GM23338 (cell line): ENCODE data around the gene OR56A5. TPM values are rescaled to one million over a fixed set of nuclear protein-coding genes. Genes with fewer than 3 reads are reported as not detected.

ENCODE experiments used
- ATAC-seq: fragments of 200-7000 bp; cut with Tn5 transposase; 3 replicates; pipeline ENCODE4 v1.9.1; 2020
- DNase-seq: peaks from one replicate; pipeline ENCODE4 v3.0.0-alpha.2; 2015; ENCODE audit warnings: low spot score
- H2AFZ ChIP-seq: fragments of 200-600 bp; sonication (generic); 2 replicates; pipeline ENCODE4 v1.8.0; 2016; ENCODE audit warnings: antibody characterized with exemption, mild to moderate bottlenecking, moderate library complexity
- H3F3A ChIP-seq: fragments of 200-600 bp; sonication (generic); replicated peaks from 2 replicates; pipeline ENCODE4 v1.8.0; 2017; ENCODE audit warnings: antibody characterized with exemption, mixed run types, low read depth
- H3K27ac ChIP-seq: fragments of 200-600 bp; sonication (generic); 2 replicates; pipeline ENCODE4 v1.6.1; 2016; ENCODE audit warnings: low read depth
- H3K27me3 ChIP-seq: fragments of 200-600 bp; sonication (generic); 2 replicates; pipeline ENCODE4 v1.8.0; 2016; ENCODE audit warnings: mild to moderate bottlenecking, mixed run types, moderate library complexity; ENCODE audit not compliant: insufficient read depth
- H3K36me3 ChIP-seq: fragments of 200-600 bp; sonication (generic); 2 replicates; pipeline ENCODE4 v1.8.0; 2016; ENCODE audit warnings: mild to moderate bottlenecking; ENCODE audit not compliant: insufficient read depth
- H3K4me1 ChIP-seq: fragments of 200-600 bp; sonication (generic); 2 replicates; pipeline ENCODE4 v1.8.0; 2016; ENCODE audit warnings: mild to moderate bottlenecking, moderate library complexity; ENCODE audit not compliant: insufficient read depth
- H3K4me2 ChIP-seq: fragments of 200-600 bp; sonication (generic); 2 replicates; pipeline ENCODE4 v1.7.1; 2017; ENCODE audit warnings: mixed run types
- H3K4me3 ChIP-seq: fragments of 200-600 bp; sonication (generic); 2 replicates; pipeline ENCODE4 v1.6.1; 2016; ENCODE audit warnings: mixed run types
- H3K79me2 ChIP-seq: fragments of 200-600 bp; sonication (generic); replicated peaks from 2 replicates; pipeline ENCODE4 v1.8.0; 2017; ENCODE audit warnings: mild to moderate bottlenecking; ENCODE audit not compliant: insufficient read depth
- H3K9me2 ChIP-seq: fragments of 200-600 bp; sonication (generic); 2 replicates; pipeline ENCODE4 v1.8.0; 2017; ENCODE audit not compliant: insufficient read depth
- H4K20me1 ChIP-seq: fragments of 200-600 bp; sonication (generic); replicated peaks from 2 replicates; pipeline ENCODE4 v1.8.0; 2017; ENCODE audit warnings: mild to moderate bottlenecking; ENCODE audit not compliant: insufficient read depth
- H3K27ac Mint-ChIP-seq: 2 replicates; pipeline ENCODE4 v1.8.0; 2020; ENCODE audit warnings: inconsistent platforms, mild to moderate bottlenecking, moderate library complexity, mixed read lengths
- H3K27me3 Mint-ChIP-seq: 3 replicates; pipeline ENCODE4 v1.8.0; 2022; ENCODE audit warnings: low read depth, mild to moderate bottlenecking, moderate library complexity, mixed read lengths, inconsistent platforms; ENCODE audit not compliant: insufficient read depth, poor library complexity
- H3K36me3 Mint-ChIP-seq: 3 replicates; pipeline ENCODE4 v1.8.0; 2021; ENCODE audit warnings: low read depth, mild to moderate bottlenecking, inconsistent platforms, moderate library complexity, mixed read lengths
- H3K4me1 Mint-ChIP-seq: 3 replicates; pipeline ENCODE4 v1.8.0; 2020; ENCODE audit warnings: mild to moderate bottlenecking, inconsistent platforms, mixed read lengths
- H3K4me3 Mint-ChIP-seq: 3 replicates; pipeline ENCODE4 v1.8.0; 2021; ENCODE audit warnings: moderate library complexity, mild to moderate bottlenecking, inconsistent platforms, mixed read lengths
- H3K9me3 Mint-ChIP-seq: 3 replicates; pipeline ENCODE4 v1.8.0; 2020; ENCODE audit warnings: moderate library complexity, mild to moderate bottlenecking, inconsistent platforms, mixed read lengths
- CREB1 ChIP-seq: fragments of 250-450 bp; sonication (Bioruptor Pico); IDR thresholded peaks from 2 replicates; pipeline ENCODE4 v1.5.0; 2020; ENCODE audit warnings: low read depth, mild to moderate bottlenecking, moderate library complexity
- EZH2phosphoT487 ChIP-seq: fragments of 200-600 bp; sonication (generic); IDR thresholded peaks from one replicate; pipeline ENCODE4 v1.8.1; 2018; ENCODE audit warnings: antibody characterized with exemption; ENCODE audit not compliant: unreplicated experiment
- JUNB ChIP-seq: IDR thresholded peaks from one replicate; pipeline ENCODE4 v1.6.1; 2016; ENCODE audit warnings: antibody characterized with exemption; ENCODE audit not compliant: unreplicated experiment
- NANOG ChIP-seq: IDR thresholded peaks from 2 replicates; pipeline ENCODE4 v1.6.1; 2016; ENCODE audit warnings: antibody characterized with exemption, borderline replicate concordance
- POLR2AphosphoS5 ChIP-seq: IDR thresholded peaks from 2 replicates; pipeline ENCODE4 v1.6.1; 2016; ENCODE audit warnings: antibody characterized with exemption, low read depth
- ZNF114 ChIP-seq: fragments of 250-450 bp; sonication (Bioruptor Pico); IDR thresholded peaks from 2 replicates; pipeline ENCODE4 v1.5.0; 2020; ENCODE audit warnings: mild to moderate bottlenecking, moderate library complexity
- ZNF331 ChIP-seq: fragments of 250-450 bp; sonication (Bioruptor Pico); IDR thresholded peaks from 2 replicates; pipeline ENCODE4 v1.5.0; 2020; ENCODE audit warnings: low read depth, mild to moderate bottlenecking, moderate library complexity
- polyA plus RNA-seq: library from polyadenylated mRNA; unstranded; fragments of >200 nt; fragmentation: Nextera tagmentation; extraction: Ambion mirVana; gene quantifications from 2 replicates; pipeline ENCODE4 v1.2.1, GENCODE V29; 2016
- total RNA-seq: library from RNA; depleted of rRNA; stranded (reverse); fragments of >200 nt; shearing (Covaris generic); gene quantifications from 2 replicates; pipeline ENCODE4 v1.2.3, GENCODE V29; 2014
- TF ChIP-seq, protein P1 (sequence below): IDR thresholded peaks from 2 replicates; pipeline ENCODE4 v1.6.1; 2016; ENCODE audit warnings: antibody characterized with exemption
- TF ChIP-seq, protein P2 (sequence below): IDR thresholded peaks from one replicate; pipeline ENCODE4 v1.6.1; 2018; ENCODE audit warnings: antibody characterized with exemption; ENCODE audit not compliant: unreplicated experiment
- TF ChIP-seq, protein P3 (sequence below), 2 experiments: fragments of 200-600 bp in 1 of 2; sonication (generic) in 1 of 2; conservative IDR thresholded peaks; 2 replicates each; pipeline versions ENCODE4 v1.5.1 to v1.6.1; 2016 to 2017; ENCODE audit warnings: antibody characterized with exemption in 2 of 2, low read depth in 2 of 2, mild to moderate bottlenecking in 2 of 2, moderate library complexity in 1 of 2
- TF ChIP-seq, protein P4 (sequence below): fragments of 250-450 bp; sonication (Bioruptor Pico); IDR thresholded peaks from 2 replicates; pipeline ENCODE4 v1.5.0; 2020; ENCODE audit warnings: mild to moderate bottlenecking, moderate library complexity

The OR56A5 gene
- total and polyA plus RNA-seq, 2 experiments from 2014 or later: not detected

DNA sequence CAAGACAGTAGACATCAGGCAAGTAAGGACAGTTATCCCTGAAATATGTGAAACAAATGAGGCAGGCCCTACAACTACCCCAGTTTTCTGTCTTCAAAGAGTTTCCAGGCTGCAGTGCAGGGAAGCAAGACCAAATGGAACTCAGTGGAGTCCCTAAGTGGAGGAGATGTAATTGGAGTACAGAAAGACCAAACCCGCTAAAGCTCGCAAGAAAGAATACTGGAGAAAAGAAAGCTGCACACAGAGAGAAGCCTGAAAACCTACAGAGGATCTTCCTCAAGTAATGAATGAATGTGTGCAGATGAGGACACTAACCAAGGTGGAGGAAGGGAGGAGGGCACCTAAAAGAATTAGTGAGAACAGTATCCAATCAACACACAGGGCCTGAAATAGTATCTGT lies 27.5 kb downstream of the OR56A5 start (continued):
- TF ChIP-seq, protein P1, sequence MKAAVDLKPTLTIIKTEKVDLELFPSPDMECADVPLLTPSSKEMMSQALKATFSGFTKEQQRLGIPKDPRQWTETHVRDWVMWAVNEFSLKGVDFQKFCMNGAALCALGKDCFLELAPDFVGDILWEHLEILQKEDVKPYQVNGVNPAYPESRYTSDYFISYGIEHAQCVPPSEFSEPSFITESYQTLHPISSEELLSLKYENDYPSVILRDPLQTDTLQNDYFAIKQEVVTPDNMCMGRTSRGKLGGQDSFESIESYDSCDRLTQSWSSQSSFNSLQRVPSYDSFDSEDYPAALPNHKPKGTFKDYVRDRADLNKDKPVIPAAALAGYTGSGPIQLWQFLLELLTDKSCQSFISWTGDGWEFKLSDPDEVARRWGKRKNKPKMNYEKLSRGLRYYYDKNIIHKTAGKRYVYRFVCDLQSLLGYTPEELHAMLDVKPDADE: no peak

DNA sequence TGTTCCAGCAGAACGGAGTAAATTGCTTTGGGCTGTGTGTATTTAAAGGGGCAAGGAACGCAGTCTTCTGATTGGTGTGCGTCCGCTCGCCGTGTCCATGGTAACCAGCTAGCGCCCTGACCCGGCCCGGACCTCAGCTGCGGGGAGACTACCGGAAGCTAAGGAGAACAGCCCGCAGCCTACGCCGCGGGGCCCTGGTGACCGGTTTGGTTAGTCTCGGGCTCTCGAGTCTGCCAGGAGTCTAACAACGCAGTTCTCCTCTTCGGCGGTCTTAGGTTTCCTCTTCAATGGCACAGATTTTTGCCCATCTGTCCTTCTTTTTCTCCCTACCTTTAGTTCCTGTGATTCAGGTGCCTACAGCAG lies 29.7 kb downstream of the OR56A5 start:
- Histone ChIP-seq H3K36me3 (no peaks in the 10 kb centered on the region), H3K27me3 (no peaks in the 10 kb centered on the region), H2AFZ (no peak overlapping the region), H3K4me2 (no peak overlapping the region), H3K27ac (no peak overlapping the region), H3F3A (no peaks in the 10 kb centered on the region), H3K4me3 (no peak overlapping the region), H3K9me2 (no peaks in the 10 kb centered on the region), H3K79me2 (no peaks in the 10 kb centered on the region), H4K20me1 (no peaks in the 10 kb centered on the region), H3K4me1 (no peaks in the 10 kb centered on the region)
- no peak for ATAC-seq
- Mint-ChIP-seq H3K4me3 (no peak overlapping the region), H3K9me3 (peaks cover 32% of the 10 kb centered on the region), H3K4me1 (no peaks in the 10 kb centered on the region; the same call in 2 of the 3 replicates), H3K27ac (no peak overlapping the region), H3K36me3 (peaks cover 13% of the 10 kb centered on the region), H3K27me3 (peaks cover 1% of the 10 kb centered on the region)
- DNase-seq: peak; percentile 6
- TF ChIP-seq EZH2phosphoT487: no peak
- no peak for TF ChIP-seq POLR2AphosphoS5
- TF ChIP-seq, protein P2, sequence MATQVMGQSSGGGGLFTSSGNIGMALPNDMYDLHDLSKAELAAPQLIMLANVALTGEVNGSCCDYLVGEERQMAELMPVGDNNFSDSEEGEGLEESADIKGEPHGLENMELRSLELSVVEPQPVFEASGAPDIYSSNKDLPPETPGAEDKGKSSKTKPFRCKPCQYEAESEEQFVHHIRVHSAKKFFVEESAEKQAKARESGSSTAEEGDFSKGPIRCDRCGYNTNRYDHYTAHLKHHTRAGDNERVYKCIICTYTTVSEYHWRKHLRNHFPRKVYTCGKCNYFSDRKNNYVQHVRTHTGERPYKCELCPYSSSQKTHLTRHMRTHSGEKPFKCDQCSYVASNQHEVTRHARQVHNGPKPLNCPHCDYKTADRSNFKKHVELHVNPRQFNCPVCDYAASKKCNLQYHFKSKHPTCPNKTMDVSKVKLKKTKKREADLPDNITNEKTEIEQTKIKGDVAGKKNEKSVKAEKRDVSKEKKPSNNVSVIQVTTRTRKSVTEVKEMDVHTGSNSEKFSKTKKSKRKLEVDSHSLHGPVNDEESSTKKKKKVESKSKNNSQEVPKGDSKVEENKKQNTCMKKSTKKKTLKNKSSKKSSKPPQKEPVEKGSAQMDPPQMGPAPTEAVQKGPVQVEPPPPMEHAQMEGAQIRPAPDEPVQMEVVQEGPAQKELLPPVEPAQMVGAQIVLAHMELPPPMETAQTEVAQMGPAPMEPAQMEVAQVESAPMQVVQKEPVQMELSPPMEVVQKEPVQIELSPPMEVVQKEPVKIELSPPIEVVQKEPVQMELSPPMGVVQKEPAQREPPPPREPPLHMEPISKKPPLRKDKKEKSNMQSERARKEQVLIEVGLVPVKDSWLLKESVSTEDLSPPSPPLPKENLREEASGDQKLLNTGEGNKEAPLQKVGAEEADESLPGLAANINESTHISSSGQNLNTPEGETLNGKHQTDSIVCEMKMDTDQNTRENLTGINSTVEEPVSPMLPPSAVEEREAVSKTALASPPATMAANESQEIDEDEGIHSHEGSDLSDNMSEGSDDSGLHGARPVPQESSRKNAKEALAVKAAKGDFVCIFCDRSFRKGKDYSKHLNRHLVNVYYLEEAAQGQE: no peak
- TF ChIP-seq, protein P3, sequence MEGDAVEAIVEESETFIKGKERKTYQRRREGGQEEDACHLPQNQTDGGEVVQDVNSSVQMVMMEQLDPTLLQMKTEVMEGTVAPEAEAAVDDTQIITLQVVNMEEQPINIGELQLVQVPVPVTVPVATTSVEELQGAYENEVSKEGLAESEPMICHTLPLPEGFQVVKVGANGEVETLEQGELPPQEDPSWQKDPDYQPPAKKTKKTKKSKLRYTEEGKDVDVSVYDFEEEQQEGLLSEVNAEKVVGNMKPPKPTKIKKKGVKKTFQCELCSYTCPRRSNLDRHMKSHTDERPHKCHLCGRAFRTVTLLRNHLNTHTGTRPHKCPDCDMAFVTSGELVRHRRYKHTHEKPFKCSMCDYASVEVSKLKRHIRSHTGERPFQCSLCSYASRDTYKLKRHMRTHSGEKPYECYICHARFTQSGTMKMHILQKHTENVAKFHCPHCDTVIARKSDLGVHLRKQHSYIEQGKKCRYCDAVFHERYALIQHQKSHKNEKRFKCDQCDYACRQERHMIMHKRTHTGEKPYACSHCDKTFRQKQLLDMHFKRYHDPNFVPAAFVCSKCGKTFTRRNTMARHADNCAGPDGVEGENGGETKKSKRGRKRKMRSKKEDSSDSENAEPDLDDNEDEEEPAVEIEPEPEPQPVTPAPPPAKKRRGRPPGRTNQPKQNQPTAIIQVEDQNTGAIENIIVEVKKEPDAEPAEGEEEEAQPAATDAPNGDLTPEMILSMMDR (conservative IDR thresholded peaks at IDR 0.05; ENCODE audit: low read depth in 2 of 2): no peak
- TF ChIP-seq ZNF331 (CRISPR knock-in tag): no peak
- no peak for TF ChIP-seq ZNF114 (CRISPR knock-in tag)
- TF ChIP-seq JUNB: no peak
- TF ChIP-seq CREB1 (CRISPR knock-in tag): no peak
- TF ChIP-seq, protein P1: no peak
- TF ChIP-seq, protein P4, sequence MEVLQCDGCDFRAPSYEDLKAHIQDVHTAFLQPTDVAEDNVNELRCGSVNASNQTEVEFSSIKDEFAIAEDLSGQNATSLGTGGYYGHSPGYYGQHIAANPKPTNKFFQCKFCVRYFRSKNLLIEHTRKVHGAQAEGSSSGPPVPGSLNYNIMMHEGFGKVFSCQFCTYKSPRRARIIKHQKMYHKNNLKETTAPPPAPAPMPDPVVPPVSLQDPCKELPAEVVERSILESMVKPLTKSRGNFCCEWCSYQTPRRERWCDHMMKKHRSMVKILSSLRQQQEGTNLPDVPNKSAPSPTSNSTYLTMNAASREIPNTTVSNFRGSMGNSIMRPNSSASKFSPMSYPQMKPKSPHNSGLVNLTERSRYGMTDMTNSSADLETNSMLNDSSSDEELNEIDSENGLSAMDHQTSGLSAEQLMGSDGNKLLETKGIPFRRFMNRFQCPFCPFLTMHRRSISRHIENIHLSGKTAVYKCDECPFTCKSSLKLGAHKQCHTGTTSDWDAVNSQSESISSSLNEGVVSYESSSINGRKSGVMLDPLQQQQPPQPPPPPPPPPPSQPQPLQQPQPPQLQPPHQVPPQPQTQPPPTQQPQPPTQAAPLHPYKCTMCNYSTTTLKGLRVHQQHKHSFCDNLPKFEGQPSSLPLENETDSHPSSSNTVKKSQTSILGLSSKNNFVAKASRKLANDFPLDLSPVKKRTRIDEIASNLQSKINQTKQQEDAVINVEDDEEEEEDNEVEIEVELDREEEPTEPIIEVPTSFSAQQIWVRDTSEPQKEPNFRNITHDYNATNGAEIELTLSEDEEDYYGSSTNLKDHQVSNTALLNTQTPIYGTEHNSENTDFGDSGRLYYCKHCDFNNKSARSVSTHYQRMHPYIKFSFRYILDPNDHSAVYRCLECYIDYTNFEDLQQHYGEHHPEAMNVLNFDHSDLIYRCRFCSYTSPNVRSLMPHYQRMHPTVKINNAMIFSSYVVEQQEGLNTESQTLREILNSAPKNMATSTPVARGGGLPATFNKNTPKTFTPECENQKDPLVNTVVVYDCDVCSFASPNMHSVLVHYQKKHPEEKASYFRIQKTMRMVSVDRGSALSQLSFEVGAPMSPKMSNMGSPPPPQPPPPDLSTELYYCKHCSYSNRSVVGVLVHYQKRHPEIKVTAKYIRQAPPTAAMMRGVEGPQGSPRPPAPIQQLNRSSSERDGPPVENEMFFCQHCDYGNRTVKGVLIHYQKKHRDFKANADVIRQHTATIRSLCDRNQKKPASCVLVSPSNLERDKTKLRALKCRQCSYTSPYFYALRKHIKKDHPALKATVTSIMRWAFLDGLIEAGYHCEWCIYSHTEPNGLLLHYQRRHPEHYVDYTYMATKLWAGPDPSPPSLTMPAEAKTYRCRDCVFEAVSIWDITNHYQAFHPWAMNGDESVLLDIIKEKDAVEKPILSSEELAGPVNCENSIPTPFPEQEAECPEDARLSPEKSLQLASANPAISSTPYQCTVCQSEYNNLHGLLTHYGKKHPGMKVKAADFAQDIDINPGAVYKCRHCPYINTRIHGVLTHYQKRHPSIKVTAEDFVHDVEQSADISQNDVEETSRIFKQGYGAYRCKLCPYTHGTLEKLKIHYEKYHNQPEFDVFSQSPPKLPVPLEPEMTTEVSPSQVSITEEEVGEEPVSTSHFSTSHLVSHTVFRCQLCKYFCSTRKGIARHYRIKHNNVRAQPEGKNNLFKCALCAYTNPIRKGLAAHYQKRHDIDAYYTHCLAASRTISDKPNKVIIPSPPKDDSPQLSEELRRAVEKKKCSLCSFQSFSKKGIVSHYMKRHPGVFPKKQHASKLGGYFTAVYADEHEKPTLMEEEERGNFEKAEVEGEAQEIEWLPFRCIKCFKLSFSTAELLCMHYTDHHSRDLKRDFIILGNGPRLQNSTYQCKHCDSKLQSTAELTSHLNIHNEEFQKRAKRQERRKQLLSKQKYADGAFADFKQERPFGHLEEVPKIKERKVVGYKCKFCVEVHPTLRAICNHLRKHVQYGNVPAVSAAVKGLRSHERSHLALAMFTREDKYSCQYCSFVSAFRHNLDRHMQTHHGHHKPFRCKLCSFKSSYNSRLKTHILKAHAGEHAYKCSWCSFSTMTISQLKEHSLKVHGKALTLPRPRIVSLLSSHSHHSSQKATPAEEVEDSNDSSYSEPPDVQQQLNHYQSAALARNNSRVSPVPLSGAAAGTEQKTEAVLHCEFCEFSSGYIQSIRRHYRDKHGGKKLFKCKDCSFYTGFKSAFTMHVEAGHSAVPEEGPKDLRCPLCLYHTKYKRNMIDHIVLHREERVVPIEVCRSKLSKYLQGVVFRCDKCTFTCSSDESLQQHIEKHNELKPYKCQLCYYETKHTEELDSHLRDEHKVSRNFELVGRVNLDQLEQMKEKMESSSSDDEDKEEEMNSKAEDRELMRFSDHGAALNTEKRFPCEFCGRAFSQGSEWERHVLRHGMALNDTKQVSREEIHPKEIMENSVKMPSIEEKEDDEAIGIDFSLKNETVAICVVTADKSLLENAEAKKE (CRISPR knock-in tag): no peak
- no peak for TF ChIP-seq NANOG
